ENCODE results near the gene GUK1. TPM values are rescaled to one million over a fixed set of nuclear protein-coding genes. Genes with fewer than 3 reads are reported as not detected.

Gene GUK1
- total and polyA plus RNA-seq, 7 donors = 90.2 to 271 (median 122) TPM

GRCh38 chr1:228168563-228169270 lies 28.6 kb downstream of the GUK1 start:
- 73 to 82% (median 81%) methylated on average over 12 of the region's 12 CpGs for WGBS, 3 donors
- no peak for ATAC-seq
- peaks cover 22% of the 10 kb centered on the region for H3K4me1 ChIP-seq
- H3K4me3 ChIP-seq = no peak overlapping the region
- DNase-seq = peak in 1 of 2 donors; percentile 24
- intact Hi-C loops (cut with DNase I) = loop anchor here in 1 of 2 donors (5.0 kb wide), 1 partner anchor 36 kb away; no protein-coding TSS in a partner anchor
- no peaks in the 10 kb centered on the region for H3K27me3 ChIP-seq (ENCODE audit: insufficient read depth in 3 of 3, low read length in 2 of 3)
- no peaks in the 10 kb centered on the region for H3K9me3 ChIP-seq
- H3K27ac ChIP-seq = peak overlapping the region; percentile 0
- H3K36me3 ChIP-seq (ENCODE audit: insufficient read depth in 1 of 2, low read depth in 1 of 2) = no peaks in the 10 kb centered on the region
- no peak for TF ChIP-seq CTCF (IDR thresholded peaks at IDR 0.05)

- no peak for TF ChIP-seq CTCF (IDR thresholded peaks at IDR 0.05)
- H3K27ac ChIP-seq = peak overlapping the region; percentile 0
- H3K36me3 ChIP-seq (ENCODE audit: insufficient read depth in 1 of 2, low read depth in 1 of 2) = no peaks in the 10 kb centered on the region
- H3K27me3 ChIP-seq (ENCODE audit: insufficient read depth in 3 of 3, low read length in 2 of 3) = no peaks in the 10 kb centered on the region
- intact Hi-C loops (cut with DNase I) = loop anchor here in 1 of 2 donors (5.0 kb wide), 1 partner anchor 37 kb away; no protein-coding TSS in a partner anchor
- no peak overlapping the region for H3K4me3 ChIP-seq
- ATAC-seq = no peak
- peak in 1 of 2 donors; percentile 3 for DNase-seq
- no peaks in the 10 kb centered on the region for H3K9me3 ChIP-seq
- peaks cover 19% of the 10 kb centered on the region for H3K4me1 ChIP-seq
- WGBS, 3 donors = 76 to 80% (median 77%) methylated on average over 2 of the region's 2 CpGs
These were observed 29.3 kb downstream of the GUK1 start for GRCh38 chr1:228169345-228169744.

- intact Hi-C loops (cut with DNase I) = no loop called here
- H3K36me3 ChIP-seq (ENCODE audit: insufficient read depth in 1 of 2, low read depth in 1 of 2) = peaks cover 0 to 10% of the 10 kb centered on the region in 2 donors
- H3K9me3 ChIP-seq = no peaks in the 10 kb centered on the region
- no peak for ATAC-seq
- H3K27ac ChIP-seq = peak overlapping the region; percentile 10
- H3K4me1 ChIP-seq = peaks cover 12% of the 10 kb centered on the region
- WGBS, 3 donors = 84 to 90% (median 88%) methylated on average over 7 of the region's 7 CpGs
- DNase-seq = peak in 1 of 2 donors; percentile 34
- TF ChIP-seq CTCF (IDR thresholded peaks at IDR 0.05) = no peak
- no peaks in the 10 kb centered on the region for H3K27me3 ChIP-seq (ENCODE audit: insufficient read depth in 3 of 3, low read length in 2 of 3)
- no peak overlapping the region for H3K4me3 ChIP-seq
These were observed 30.6 kb downstream of the GUK1 start for GRCh38 chr1:228170666-228171065.

GRCh38 chr1:228171221-228171891 lies 31.3 kb downstream of the GUK1 start:
- H3K4me1 ChIP-seq = peaks cover 12% of the 10 kb centered on the region
- WGBS, 3 donors = 76 to 85% (median 78%) methylated on average over 9 to 10 of the region's 10 CpGs
- no peak overlapping the region for H3K4me3 ChIP-seq
- ATAC-seq (no peak), DNase-seq (peak in 1 of 2 donors; percentile 56)
- intact Hi-C loops (cut with DNase I) = no loop called here
- peaks cover 0 to 12% of the 10 kb centered on the region in 2 donors for H3K36me3 ChIP-seq (ENCODE audit: insufficient read depth in 1 of 2, low read depth in 1 of 2)
- no peaks in the 10 kb centered on the region for H3K27me3 ChIP-seq (ENCODE audit: insufficient read depth in 3 of 3, low read length in 2 of 3)
- H3K27ac ChIP-seq = no peak overlapping the region
- no peak for TF ChIP-seq CTCF (IDR thresholded peaks at IDR 0.05)
- H3K9me3 ChIP-seq = no peaks in the 10 kb centered on the region

Data from psoas muscle (tissue), 8 donors.